IPS-NIHi11 (cell line): ENCODE measurements around the gene ENTPD8.
"Not testable (repeated sequence)": the region's sequence is repeated elsewhere in the genome, so short reads cannot be mapped to it uniquely, and the experiment has no call there.

Experiments
- DNase-seq: peaks from one replicate; pipeline ENCODE4 v3.0.0; 2012; ENCODE audit warnings: mixed read lengths, low spot score

Gene ENTPD8

DNA sequence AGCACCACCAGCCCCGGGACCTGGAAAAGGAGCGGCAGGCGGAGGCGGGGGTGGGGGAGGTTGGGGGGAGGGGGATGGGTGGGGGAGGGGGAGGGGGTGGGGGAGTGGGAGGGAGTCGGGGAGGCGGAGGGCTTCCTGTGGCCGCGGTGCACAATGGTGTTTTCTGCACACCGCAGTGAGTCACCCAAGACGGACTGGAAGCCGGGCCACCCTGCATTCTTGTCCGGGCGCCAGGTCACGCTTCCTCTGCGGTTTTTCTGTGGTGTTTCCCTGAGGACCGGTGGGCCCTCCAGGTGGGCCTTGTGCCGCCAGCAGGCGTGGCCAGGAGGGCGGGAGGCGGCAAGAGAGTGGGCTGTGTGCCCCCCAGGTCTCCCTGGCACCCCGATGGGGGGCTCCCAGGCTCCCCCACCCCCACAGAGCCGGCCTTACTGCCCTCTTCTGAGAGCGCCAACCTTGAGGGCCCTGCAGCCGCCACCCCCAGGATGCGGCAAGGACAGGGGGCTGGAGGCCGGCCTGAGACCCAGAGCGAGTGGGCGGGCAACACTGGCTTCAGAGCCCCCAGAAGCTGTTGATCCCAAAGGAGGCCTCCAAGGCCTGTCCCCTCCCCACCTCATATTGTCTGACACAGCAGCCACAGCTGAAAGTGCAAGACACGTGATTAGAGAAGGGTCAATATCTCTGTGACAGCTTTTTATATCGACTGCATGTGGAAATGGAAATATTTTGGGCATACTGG, 29.3 kb downstream of the ENTPD8 start:
- peak; percentile 73 for DNase-seq

DNA sequence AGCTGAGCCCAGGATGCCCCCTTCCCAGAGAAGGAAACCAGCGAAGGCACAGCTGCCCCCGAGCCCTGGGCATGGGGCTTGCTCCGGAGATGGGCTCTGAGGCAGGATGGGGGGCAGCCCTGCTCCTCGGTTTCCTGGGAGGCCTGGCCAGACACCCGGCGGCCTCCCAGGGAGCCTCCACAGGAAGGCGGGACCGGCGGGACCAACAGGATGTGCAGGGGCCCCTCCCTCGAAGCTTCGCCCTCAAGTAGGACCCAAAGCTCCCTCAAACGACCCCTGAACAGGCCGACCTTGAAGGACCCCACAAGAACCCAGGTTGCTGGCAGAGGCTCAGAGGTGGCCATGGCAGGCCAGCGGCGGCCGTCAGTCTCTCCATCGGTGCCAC, 29.9 kb downstream of the ENTPD8 start:
- DNase-seq: no peak

DNA sequence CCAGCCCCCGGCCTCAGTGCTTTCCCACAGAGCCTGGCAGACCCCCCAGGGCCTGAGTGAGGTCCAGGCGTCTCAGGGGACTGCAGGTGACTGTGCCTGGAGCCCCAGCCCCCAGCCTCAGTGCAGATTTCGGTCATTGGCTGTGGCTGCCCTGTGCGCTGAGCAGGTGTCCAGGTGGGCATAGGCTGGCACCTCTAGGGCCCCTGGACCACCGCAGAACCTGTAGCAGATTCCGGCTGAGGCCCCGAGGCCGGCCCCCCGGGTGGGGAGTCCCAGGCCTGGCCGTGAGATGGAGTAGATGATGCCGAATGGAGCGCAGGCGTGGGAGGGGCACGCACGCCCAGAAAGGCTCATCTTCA, 30.3 kb downstream of the ENTPD8 start:
- DNase-seq: no peak

DNA sequence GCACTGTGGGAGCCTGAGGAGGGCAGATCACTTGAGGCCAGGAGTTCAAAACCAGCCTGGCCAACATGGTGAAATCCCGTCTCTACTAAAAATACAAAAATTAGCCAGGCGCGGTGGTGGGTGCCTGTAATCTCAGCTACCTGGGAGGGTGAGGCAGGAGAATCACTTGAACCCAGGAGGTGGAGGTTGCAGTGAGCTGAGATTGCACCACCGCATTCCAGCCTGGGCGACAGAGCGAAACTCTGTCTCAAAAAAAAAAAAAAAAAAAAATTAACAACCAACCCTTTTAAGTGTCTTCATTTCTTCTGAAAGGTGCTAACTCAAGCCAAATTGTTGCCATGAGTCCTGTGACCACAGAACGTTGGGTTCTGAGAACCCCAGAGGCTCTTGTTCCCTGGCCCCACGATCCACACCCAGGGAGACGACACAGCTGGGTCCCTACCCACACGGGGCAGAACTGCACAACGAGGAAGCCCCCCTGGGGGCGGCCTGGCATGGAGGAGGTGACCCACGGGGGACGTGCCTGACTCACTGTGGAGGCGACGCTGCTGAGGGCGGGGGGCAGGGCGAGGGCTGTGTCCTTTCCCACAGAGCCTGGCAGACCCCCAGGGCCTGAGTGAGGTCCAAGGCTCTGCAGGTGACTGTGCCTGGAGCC, 30.8 kb downstream of the ENTPD8 start:
- DNase-seq: not testable (repeated sequence)

DNA sequence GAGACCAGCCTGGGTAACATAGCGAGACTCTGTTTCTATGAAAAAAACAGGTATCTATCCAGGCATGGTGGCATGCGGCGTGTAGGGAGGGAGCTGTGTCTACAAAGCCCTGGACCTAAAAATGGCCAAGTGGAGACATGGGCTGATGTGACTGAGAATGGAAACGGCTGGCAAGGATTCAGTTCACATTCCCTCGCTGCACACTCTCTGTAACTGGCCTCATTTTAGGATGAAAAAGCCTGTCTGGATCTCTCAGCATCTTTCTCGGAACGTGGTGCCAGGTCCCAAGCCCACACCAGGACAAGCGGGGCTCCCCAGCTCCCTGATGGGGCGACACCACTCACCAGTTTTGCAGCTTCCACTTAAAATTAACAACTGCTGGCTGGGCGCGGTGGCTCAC, 31.6 kb downstream of the ENTPD8 start:
- DNase-seq: no peak

DNA sequence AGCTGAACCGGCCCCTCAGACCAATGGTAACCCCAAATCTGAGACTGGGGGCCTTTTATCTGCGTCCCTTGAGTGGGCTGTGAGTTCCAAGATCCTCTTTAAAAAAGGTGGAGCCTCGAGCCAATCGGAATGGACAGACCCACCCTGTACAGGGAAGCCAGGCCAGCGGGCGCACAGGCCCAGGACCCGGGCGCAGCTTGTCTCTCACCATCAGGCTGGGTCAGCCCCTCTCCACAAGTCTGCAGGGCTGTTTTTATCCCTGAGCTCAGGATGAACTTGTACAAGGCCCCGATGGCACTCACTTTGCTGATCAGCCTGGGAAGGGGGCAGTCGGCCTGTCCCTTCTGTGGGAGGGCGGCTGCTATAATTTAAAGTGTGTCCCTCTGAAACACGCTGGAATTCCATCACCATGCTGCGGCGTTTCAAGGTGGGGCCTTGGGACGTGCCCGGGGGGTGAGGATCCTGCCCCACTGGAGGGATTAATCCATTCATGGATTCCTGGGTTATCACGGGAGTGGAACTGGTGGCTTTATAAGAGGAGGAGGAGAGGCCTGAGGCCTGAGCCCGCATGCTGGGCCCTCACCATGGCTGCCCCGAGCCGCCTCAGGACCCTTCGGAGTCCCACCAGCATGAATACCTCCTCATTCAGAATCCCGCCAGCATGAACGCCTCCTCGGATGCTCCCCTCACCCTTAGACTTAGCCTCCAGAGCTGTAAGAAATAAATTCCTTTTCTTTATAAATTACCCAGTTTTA, 32.3 kb downstream of the ENTPD8 start:
- no peak for DNase-seq

- no peak for DNase-seq
These were observed 33.4 kb downstream of the ENTPD8 start for GRCh38 chr9:137407590-137408300.

GRCh38 chr9:137406876-137407589, 34.1 kb downstream of the ENTPD8 start:
- peak; percentile 96 for DNase-seq

DNA sequence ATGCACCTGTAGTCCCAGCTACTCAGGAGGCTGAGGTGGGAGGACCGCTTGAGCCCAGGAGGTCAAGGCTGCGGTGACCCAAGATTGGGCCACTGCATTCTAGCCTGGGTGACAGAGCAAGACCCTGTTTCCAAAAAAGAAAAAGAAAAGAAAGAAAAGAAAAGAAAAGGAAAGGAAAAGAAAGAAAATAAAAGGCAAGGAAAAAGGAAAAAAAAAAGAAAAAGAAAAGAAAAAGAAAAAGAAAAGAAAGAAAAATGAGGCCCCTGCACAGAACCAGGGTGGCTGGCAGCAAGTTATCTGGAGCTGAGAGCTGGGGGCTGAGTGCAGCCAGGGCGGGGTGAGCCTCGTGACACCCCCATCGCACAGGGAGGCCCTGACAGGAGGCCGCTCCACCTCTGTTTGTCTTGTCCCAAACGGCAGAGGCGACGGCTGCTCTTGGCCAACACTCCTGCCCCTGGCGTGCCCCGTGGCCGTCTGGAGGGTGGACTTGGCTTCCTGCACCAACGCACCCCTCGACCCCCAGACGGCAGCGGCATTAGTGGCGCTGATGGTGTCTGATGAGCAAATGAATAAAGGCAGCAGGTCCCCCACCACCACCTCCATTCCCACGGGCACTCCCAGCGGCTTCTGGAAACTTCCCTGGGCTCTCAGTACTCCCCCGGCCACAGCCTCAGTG, 34.9 kb downstream of the ENTPD8 start:
- peak; percentile 27 for DNase-seq

GRCh38 chr9:137405677-137406081, 35.5 kb downstream of the ENTPD8 start:
- no peak for DNase-seq

GRCh38 chr9:137404961-137405567, 36.1 kb downstream of the ENTPD8 start:
- no peak for DNase-seq

- DNase-seq: no peak
These were observed 37.9 kb downstream of the ENTPD8 start for GRCh38 chr9:137403269-137403668.

DNA sequence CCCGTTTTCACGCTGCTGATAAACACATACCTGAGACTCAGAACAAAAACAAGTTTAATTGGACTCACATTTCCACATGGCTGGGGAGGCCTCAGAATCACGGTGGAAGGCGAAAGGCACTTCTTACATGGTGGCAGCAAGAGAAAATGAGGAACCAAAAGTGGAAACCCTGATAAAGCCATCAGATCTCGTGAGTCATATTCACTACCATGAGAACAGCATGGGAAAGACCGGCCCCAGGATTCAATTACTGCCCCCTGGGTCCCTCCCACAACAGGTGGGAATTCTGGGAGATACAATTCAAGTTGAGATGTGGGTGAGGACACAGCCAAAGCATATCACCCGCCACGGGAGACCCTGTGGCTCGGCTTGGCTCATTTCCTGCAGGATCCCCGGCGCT, 38.4 kb downstream of the ENTPD8 start:
- no peak for DNase-seq

- no peak for DNase-seq
These were observed 42.3 kb downstream of the ENTPD8 start for GRCh38 chr9:137398561-137399468.

GRCh38 chr9:137397675-137398423, 43.3 kb downstream of the ENTPD8 start:
- no peak for DNase-seq

GRCh38 chr9:137396634-137397367, 44.4 kb downstream of the ENTPD8 start:
- no peak for DNase-seq

DNA sequence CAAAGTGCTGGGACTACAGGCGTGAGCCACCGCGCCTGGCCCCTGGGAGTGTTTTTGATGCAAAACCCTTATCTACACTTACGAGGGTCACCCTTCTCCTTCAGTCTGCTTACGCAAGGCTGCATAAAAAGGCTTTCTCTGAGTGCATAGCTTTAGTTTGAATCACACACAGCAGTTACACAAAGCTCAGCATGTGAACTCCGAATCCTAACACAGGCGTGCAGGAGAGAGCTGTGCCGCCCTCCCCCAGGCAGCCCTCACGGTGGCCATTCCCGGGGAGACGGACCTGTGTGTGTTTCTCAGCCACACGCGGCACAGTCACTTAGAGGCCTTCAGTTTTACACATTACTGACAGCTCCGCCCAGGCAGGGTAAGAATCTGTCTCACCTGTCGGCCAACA, 44.9 kb downstream of the ENTPD8 start:
- no peak for DNase-seq

DNA sequence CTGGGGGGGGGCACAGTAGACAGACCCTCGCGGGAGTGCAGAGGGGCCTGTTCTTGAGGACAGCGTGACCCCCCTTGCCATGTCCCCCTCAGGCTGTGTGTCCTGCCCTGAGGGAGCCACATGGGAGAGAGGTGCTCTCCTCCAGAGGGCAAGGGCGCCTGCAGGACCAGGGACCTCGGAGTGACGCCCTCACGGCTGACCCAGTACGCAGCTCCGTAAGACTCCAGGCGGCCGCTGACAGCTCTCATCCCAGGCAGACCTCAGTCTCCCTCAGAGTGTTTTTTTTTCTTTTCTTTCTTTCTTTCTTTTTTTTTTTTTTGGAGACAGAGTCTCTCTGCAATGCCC, 45.5 kb downstream of the ENTPD8 start:
- no peak for DNase-seq
